ENCODE data around the gene SUN1.
"Not testable (repeated sequence)": the region's sequence is repeated elsewhere in the genome, so short reads cannot be mapped to it uniquely, and the experiment has no call there.

Gene SUN1

DNA sequence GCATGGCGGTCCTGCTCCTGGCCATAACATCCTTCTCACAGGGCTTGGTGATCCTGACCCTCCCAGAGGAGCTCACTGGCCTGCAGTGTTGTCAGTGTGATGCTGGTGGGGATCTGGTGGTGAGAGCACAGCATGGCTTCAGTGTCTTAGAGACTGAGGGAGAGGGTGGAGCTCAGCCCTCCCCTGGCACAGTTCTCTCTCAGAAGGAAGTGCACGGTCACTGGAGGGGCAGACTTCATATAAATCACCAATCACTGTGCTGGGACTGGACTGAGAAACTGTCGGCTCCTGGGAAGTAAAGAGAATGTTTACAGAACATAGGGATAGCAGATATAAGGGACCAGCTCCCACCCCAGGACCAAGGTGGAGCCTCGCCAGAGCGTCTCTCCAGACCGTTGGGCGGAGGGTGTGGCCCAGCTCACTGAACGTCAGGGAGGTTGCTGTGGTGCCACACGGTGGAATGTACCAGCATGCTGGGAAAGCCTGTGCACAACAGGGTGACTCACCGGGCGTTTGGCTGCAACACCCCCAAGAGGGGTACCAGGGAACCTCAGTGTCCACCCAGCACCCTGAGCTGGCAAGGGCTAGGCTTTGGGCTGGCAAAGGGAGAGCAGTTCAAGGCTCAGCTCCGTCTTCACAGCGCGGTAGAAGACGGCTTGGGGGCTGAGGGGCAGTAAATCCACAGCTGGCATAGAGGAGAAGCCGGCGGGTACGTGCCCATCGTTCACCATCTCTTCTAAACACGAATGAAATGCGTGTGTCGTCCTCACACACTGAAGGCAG is 35.3 kb downstream of the SUN1 start:
- H3K9me3 ChIP-seq (ENCODE audit: control insufficient read depth, low read length) = no peaks in the 10 kb centered on the region
- peaks cover 38% of the 10 kb centered on the region for H3K36me3 ChIP-seq (ENCODE audit: control insufficient read depth, insufficient read depth, low read length)
- H3K27ac ChIP-seq (ENCODE audit: insufficient read depth, low read length, poor library complexity, severe bottlenecking) = no peak overlapping the region
- H3K4me1 ChIP-seq (ENCODE audit: control insufficient read depth, insufficient read depth, low read length, poor library complexity, severe bottlenecking) = no peaks in the 10 kb centered on the region
- H3K27me3 ChIP-seq (replicated peaks; ENCODE audit: control insufficient read depth, insufficient read depth, low read length, poor library complexity, severe bottlenecking) = no peaks in the 10 kb centered on the region
- H3K4me3 ChIP-seq (ENCODE audit: insufficient read depth, low read depth, low read length, poor library complexity, severe bottlenecking) = no peak overlapping the region
- no peak for DNase-seq

DNA sequence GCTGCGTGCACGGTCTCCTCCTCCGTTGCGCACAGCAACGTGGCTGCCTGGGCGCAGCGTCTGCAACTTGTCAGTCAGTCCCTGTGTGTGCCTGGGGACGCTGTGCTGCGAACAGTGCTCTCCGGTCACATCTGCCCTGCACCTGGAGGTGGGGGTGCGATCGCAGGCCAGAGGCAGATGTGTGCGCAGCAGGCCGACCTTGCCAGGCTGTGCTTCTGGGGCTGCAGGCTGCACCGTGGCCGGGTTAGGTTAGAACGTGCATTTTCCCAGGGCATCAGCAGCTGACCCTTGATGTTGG is 35.9 kb downstream of the SUN1 start:
- no peak overlapping the region for H3K27ac ChIP-seq (ENCODE audit: insufficient read depth, low read length, poor library complexity, severe bottlenecking)

DNA sequence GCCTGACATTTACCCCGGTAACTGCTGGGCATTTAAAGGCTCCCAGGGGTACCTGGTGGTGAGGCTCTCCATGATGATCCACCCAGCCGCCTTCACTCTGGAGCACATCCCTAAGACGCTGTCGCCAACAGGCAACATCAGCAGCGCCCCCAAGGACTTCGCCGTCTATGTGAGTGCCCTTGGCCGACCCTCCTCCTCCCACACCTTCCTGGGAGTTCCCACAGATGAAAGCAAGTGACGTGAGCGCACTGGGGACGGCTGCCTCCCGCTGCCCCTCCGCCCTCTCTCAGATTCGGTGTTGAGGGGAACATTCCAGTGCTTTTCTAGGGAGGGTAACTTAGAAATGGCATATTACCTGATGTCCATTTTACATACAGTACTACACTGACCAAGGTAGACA is 37.1 kb downstream of the SUN1 start:
- H3K4me1 ChIP-seq (ENCODE audit: control insufficient read depth, insufficient read depth, low read length, poor library complexity, severe bottlenecking) = no peaks in the 10 kb centered on the region
- H3K9me3 ChIP-seq (ENCODE audit: control insufficient read depth, low read length) = no peaks in the 10 kb centered on the region
- H3K27me3 ChIP-seq (replicated peaks; ENCODE audit: control insufficient read depth, insufficient read depth, low read length, poor library complexity, severe bottlenecking) = no peaks in the 10 kb centered on the region
- no peak overlapping the region for H3K4me3 ChIP-seq (ENCODE audit: insufficient read depth, low read depth, low read length, poor library complexity, severe bottlenecking)
- peaks cover 41% of the 10 kb centered on the region for H3K36me3 ChIP-seq (ENCODE audit: control insufficient read depth, insufficient read depth, low read length)
- no peak overlapping the region for H3K27ac ChIP-seq (ENCODE audit: insufficient read depth, low read length, poor library complexity, severe bottlenecking)
- DNase-seq = no peak

More for the DNA sequence above, 35.9 kb downstream of the SUN1 start:
- DNase-seq = no peak
- Histone ChIP-seq H3K4me3 (ENCODE audit: insufficient read depth, low read depth, low read length, poor library complexity, severe bottlenecking) (no peak overlapping the region), H3K27me3 (replicated peaks; ENCODE audit: control insufficient read depth, insufficient read depth, low read length, poor library complexity, severe bottlenecking) (no peaks in the 10 kb centered on the region), H3K36me3 (ENCODE audit: control insufficient read depth, insufficient read depth, low read length) (peaks cover 41% of the 10 kb centered on the region), H3K4me1 (ENCODE audit: control insufficient read depth, insufficient read depth, low read length, poor library complexity, severe bottlenecking) (no peaks in the 10 kb centered on the region), H3K9me3 (ENCODE audit: control insufficient read depth, low read length) (no peaks in the 10 kb centered on the region)

- Histone ChIP-seq H3K36me3 (ENCODE audit: control insufficient read depth, insufficient read depth, low read length) (peaks cover 26% of the 10 kb centered on the region), H3K4me1 (ENCODE audit: control insufficient read depth, insufficient read depth, low read length, poor library complexity, severe bottlenecking) (no peaks in the 10 kb centered on the region), H3K9me3 (ENCODE audit: control insufficient read depth, low read length) (no peaks in the 10 kb centered on the region), H3K27me3 (replicated peaks; ENCODE audit: control insufficient read depth, insufficient read depth, low read length, poor library complexity, severe bottlenecking) (no peaks in the 10 kb centered on the region), H3K4me3 (ENCODE audit: insufficient read depth, low read depth, low read length, poor library complexity, severe bottlenecking) (no peak overlapping the region), H3K27ac (ENCODE audit: insufficient read depth, low read length, poor library complexity, severe bottlenecking) (no peak overlapping the region)
- no peak for DNase-seq
Observed at GRCh38 chr7:871900-872537, 39.7 kb downstream of the SUN1 start.

DNA sequence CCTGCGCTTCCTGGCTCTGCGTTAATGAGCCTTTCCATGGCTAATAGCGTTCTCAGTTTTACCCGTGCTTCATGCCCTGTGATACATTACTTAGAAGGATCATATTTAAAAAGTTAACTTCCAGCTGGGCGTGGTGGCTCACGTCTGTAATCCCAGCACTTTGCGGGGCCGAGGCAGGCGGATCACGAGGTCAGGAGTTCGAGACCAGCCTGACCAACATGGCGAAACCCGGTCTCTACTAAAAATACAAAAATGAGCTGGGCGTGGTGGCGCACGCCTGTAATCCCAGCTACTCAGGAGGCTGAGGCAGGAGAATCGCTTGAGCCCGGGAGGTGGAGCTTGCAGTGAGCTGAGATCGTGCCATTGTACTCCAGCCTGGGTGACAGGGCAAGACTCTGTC is 40.4 kb downstream of the SUN1 start:
- not testable (repeated sequence) for H3K9me3 ChIP-seq (ENCODE audit: control insufficient read depth, low read length); H3K27ac ChIP-seq (ENCODE audit: insufficient read depth, low read length, poor library complexity, severe bottlenecking); H3K4me3 ChIP-seq (ENCODE audit: insufficient read depth, low read depth, low read length, poor library complexity, severe bottlenecking); H3K27me3 ChIP-seq (replicated peaks; ENCODE audit: control insufficient read depth, insufficient read depth, low read length, poor library complexity, severe bottlenecking); H3K4me1 ChIP-seq (ENCODE audit: control insufficient read depth, insufficient read depth, low read length, poor library complexity, severe bottlenecking); DNase-seq
- peaks cover 19% of the 10 kb centered on the region for H3K36me3 ChIP-seq (ENCODE audit: control insufficient read depth, insufficient read depth, low read length)

DNA sequence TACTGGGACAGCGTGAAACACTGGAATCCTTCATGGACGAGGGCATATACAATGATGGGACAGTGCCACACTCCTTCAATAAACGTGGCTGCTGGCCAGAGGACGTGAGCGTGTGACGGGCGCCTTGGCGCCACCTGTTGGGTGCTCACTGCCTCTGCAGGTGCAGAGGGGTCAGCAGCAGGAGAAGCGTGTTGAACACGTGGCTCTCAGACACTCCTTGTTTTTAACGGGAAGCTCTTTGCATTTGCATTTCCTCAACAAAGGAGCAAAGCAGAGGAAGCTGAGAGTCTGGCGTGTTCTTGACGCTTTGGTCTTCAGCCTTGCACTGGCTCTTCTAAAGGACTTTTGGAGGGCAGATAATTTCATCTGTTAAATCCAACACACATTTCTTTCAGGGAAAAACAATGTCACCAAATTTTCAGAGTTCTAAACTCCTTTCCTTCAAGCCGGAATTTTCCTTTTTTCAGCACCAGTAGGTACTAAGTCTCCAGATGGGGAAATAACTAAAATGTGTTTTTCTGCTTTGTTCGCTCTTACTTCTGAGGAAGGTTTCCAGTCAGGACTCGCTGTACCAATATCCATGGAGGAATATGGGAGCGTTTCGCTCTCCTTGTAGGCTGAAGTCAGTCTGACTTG is 41.2 kb downstream of the SUN1 start:
- H3K9me3 ChIP-seq (ENCODE audit: control insufficient read depth, low read length) = no peaks in the 10 kb centered on the region
- H3K36me3 ChIP-seq (ENCODE audit: control insufficient read depth, insufficient read depth, low read length) = peaks cover 17% of the 10 kb centered on the region
- peak; percentile 37 to 56 (median 44) for DNase-seq
- no peaks in the 10 kb centered on the region for H3K27me3 ChIP-seq (replicated peaks; ENCODE audit: control insufficient read depth, insufficient read depth, low read length, poor library complexity, severe bottlenecking)
- H3K4me1 ChIP-seq (ENCODE audit: control insufficient read depth, insufficient read depth, low read length, poor library complexity, severe bottlenecking) = peaks cover 9% of the 10 kb centered on the region
- no peak overlapping the region for H3K4me3 ChIP-seq (ENCODE audit: insufficient read depth, low read depth, low read length, poor library complexity, severe bottlenecking)
- no peak overlapping the region for H3K27ac ChIP-seq (ENCODE audit: insufficient read depth, low read length, poor library complexity, severe bottlenecking)

DNA sequence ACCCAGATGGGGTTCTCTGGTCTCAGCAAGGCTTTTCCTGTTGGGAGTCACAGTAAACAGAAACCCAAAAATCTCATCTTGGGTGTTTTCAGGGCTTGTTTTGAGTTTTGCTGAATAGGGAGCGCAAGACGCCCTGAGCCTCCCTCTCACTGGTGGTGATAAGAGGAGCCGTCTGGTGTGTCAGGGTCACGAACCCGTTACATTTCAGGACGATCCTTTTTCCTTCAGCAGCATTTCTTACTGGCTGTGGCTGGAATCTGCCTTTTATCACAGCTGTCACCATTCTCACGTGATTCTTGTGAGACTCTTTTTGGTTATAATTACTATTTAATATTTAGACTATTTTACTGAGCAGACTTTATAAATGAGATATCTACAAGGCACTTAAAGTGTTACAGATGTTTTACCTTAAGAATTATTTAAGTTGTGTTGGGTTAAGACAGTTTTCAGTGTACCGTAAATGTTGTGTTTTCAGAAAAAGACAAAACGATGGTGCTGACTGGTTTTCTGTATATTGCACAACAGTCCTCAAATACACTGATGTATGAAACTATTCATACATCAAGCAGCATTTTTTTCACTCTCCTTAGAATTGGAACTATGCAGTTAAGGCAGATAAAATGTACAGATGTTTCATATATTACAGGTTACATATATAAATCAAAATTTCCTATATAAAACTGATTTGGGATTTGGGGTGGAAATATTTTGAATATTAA is 41.9 kb downstream of the SUN1 start:
- Histone ChIP-seq H3K36me3 (ENCODE audit: control insufficient read depth, insufficient read depth, low read length) (peaks cover 16% of the 10 kb centered on the region), H3K9me3 (ENCODE audit: control insufficient read depth, low read length) (no peaks in the 10 kb centered on the region), H3K4me1 (ENCODE audit: control insufficient read depth, insufficient read depth, low read length, poor library complexity, severe bottlenecking) (peaks cover 17% of the 10 kb centered on the region), H3K27me3 (replicated peaks; ENCODE audit: control insufficient read depth, insufficient read depth, low read length, poor library complexity, severe bottlenecking) (no peaks in the 10 kb centered on the region), H3K27ac (ENCODE audit: insufficient read depth, low read length, poor library complexity, severe bottlenecking) (no peak overlapping the region), H3K4me3 (ENCODE audit: insufficient read depth, low read depth, low read length, poor library complexity, severe bottlenecking) (no peak overlapping the region)
- DNase-seq = no peak

GRCh38 chr7:875051-875450 is 42.8 kb downstream of the SUN1 start:
- Histone ChIP-seq H3K9me3 (ENCODE audit: control insufficient read depth, low read length) (no peaks in the 10 kb centered on the region), H3K27ac (ENCODE audit: insufficient read depth, low read length, poor library complexity, severe bottlenecking) (no peak overlapping the region), H3K27me3 (replicated peaks; ENCODE audit: control insufficient read depth, insufficient read depth, low read length, poor library complexity, severe bottlenecking) (no peaks in the 10 kb centered on the region), H3K4me3 (ENCODE audit: insufficient read depth, low read depth, low read length, poor library complexity, severe bottlenecking) (no peak overlapping the region), H3K4me1 (ENCODE audit: control insufficient read depth, insufficient read depth, low read length, poor library complexity, severe bottlenecking) (peaks cover 18% of the 10 kb centered on the region), H3K36me3 (ENCODE audit: control insufficient read depth, insufficient read depth, low read length) (peaks cover 10% of the 10 kb centered on the region)
- DNase-seq = no peak

DNA sequence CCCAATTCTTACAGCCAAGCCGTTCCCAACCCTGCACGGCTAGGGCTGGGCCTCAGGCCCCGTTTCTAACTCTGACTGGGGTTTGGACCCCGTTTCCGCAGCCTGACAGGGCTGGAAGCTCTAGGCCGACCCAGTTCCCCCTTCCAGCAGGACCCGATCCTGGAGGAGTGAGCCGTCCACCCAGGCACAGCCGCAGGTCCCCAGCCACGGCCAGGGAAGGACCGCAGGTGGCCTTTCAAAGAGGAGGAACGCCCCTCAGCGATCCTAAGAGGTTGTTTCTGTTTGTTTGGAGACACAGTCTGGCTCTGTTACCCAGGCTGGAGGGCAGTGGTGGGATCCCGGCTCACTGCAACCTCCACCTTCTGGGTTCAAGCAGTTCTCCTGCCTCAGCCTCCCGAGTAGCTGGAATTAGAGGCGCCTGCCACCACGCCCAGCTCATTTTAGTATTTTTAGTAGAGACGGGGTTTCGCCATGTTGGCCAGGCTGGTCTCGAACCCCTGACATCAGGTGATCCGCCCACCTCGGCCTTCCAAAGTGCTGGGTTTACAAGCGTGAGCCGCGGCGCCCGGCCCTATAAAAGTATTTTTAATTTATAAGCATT is 43.3 kb downstream of the SUN1 start:
- no peak for DNase-seq
- Histone ChIP-seq H3K27me3 (replicated peaks; ENCODE audit: control insufficient read depth, insufficient read depth, low read length, poor library complexity, severe bottlenecking) (no peaks in the 10 kb centered on the region), H3K27ac (ENCODE audit: insufficient read depth, low read length, poor library complexity, severe bottlenecking) (peak overlapping the region; percentile 57), H3K36me3 (ENCODE audit: control insufficient read depth, insufficient read depth, low read length) (peaks cover 10% of the 10 kb centered on the region), H3K9me3 (ENCODE audit: control insufficient read depth, low read length) (no peaks in the 10 kb centered on the region), H3K4me1 (ENCODE audit: control insufficient read depth, insufficient read depth, low read length, poor library complexity, severe bottlenecking) (peaks cover 18% of the 10 kb centered on the region), H3K4me3 (ENCODE audit: insufficient read depth, low read depth, low read length, poor library complexity, severe bottlenecking) (no peak overlapping the region)

Data from effector memory CD4-positive, alpha-beta T cell (primary cell).